GM21515 (cell line): ENCODE data around the gene SCAI.

Experiments used
- ATAC-seq: cut with Tn5 transposase; IDR thresholded peaks from one replicate; pipeline ENCODE4 v1.9.1; 2021; ENCODE audit not compliant: unreplicated experiment

Gene SCAI

DNA sequence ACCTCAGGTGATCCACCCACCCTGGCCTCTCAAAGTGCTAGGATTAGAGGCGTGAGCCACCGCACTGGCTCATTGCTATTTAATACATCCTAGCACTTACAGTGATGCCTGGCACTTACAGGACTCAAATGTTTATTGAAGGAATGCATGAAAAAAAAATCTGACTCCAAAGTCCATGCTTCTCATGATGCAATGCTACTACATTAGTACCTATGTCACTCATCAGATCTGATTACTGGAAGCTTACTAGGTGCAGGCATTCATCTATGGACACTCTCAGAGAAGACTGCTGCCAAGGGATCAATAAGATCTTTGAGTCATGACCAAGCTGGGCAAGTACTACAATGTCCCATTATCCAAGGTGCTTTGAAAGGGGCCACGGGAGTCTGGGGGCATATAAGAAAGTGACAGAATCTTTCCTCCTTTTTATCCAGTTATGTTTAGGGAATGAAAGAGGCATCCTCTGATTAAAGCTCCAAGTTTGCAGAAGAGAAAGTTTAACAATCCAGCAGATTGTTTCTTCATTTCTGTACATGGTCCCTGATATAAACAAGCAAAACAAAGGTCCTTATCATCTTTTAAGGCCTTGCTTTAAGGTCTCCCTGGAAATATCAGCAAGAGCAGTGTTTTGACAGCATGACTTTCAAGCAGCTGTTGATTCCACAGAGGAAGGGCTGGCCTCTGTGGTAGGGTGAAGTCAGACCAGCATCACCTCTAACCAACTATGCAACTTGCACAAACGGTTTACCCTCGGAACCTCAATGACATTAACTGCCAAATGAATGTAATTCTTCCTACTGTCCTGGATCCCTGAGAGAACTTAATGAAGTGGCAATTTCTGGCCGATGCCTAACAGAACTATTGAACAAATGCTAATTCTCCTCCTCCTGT, 245.5 kb downstream of the SCAI start:
- no peak for ATAC-seq

DNA sequence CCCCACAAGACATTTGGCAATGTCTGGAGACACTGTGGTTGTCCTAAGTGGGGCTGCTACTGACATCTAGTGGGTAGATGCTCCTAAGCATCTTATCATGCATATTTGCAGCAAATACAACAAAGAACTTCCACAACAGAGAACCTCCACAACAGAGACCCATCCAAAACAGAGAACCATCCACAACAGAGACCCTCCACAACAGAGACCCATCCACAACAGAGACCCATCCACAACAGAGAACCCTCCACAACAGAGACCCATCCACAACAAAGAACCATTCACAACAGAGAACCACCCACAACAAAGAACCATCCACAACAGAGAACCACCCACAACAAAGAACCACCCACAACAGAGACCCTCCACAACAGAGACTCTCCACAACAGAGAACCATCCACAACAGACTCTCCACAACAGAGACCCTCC, 248.6 kb downstream of the SCAI start:
- ATAC-seq, result no peak

DNA sequence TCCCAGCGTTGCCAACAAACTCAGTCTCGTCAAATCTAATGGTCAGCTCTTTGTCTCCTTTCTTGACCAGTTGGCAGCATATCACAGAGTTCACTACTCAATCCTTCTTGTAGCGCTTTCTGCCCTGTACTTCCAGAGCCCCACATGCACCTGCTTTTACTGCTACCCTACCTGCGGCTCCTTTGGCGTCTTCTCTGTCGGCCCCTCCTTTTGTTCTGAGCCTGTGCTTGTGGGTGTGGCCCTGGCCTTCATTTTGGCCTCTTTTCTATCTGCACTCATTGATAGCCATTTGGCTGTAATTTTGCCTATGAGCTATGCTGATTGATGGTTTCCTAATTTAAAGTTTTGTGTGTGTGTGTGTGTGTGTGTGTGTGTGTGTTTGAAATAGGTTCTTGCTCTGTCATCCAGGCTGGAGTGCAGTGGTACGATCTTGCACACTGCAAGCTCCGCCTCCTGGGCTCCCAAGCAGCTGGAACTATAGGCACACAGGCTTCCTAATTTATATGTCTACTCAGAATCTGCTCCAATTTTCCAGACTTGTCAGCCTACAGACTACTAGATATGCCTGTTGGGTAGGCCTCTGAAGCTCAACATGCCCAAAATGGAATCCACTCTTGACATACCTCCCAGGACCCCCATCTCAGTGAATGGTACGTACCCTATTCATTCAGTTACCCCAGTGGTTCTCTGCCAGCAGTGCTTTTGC, 249.1 kb downstream of the SCAI start:
- ATAC-seq, result no peak
